GM12878 (cell line): Measurements from ENCODE around the gene ERN2. TPM values are rescaled to one million over a fixed set of nuclear protein-coding genes. Genes with fewer than 3 reads are reported as not detected.

Experiments
- ATAC-seq: fragments of 200-7000 bp; cut with Tn5 transposase; 3 replicates; pipeline ENCODE4 v1.9.1; 2020; ENCODE audit warnings: mild to moderate bottlenecking, moderate library complexity
- BruUV-seq: library from RNA; stranded (reverse); fragments of 400-500 nt; replicated peaks from 2 replicates; lab custom pipeline; 2021; lab: Mats Ljungman, UMichigan
- CTCF ChIA-PET: fragments of 300-600 bp; sonication (Branson Sonifier 250); formaldehyde crosslinking; extraction: SDS; loops from one replicate; lab custom pipeline; 2021; ENCODE audit warnings: inconsistent platforms; lab: Yijun Ruan, JAX
- POLR2A ChIA-PET: fragments of 350-600 bp; formaldehyde crosslinking; extraction: SDS; loops from one replicate; lab custom pipeline; 2021; ENCODE audit warnings: inconsistent platforms; lab: Charles Lee
- RAD21 ChIA-PET: fragments of 300-600 bp; sonication (Branson Sonifier 250); formaldehyde crosslinking; loops from one replicate; lab custom pipeline; 2023; ENCODE audit warnings: antibody characterized with exemption; ENCODE audit not compliant: unreplicated experiment; lab: Charles Lee
- SMC1A ChIA-PET: fragments of 300-600 bp; sonication (Branson Sonifier 250); formaldehyde crosslinking; loops from one replicate; lab custom pipeline; 2023; ENCODE audit not compliant: unreplicated experiment, uncharacterized antibody; lab: Charles Lee
- DNase-seq: peaks from one replicate; pipeline ENCODE4 v3.0.0-alpha.2; 2011; ENCODE audit warnings: low read depth, low spot score
- FAIRE-seq: peaks from 3 replicates; lab custom pipeline; 2011; peaks lifted over from hg19 to GRCh38; lab: Jason Lieb, UNC
- H2AFZ ChIP-seq: 2 replicates; pipeline ENCODE4 v1.6.0; 2011; ENCODE audit warnings: low read depth, low read length, control low read depth; ENCODE audit not compliant: control insufficient read depth
- H3K27ac ChIP-seq: 2 replicates; pipeline ENCODE4 v1.5.1; 2011; ENCODE audit warnings: control low read depth; ENCODE audit not compliant: control insufficient read depth, insufficient read depth
- H3K27me3 ChIP-seq, 2 experiments: replicated peaks in 1 of 2; 2 replicates each; pipeline versions ENCODE4 v1.6.0 to v1.6.1; 2011; ENCODE audit warnings: low read length in 1 of 2; ENCODE audit not compliant: control insufficient read depth in 2 of 2, insufficient read depth in 2 of 2
- H3K36me3 ChIP-seq, 2 experiments: 2 replicates each; pipeline ENCODE4 v1.5.1; 2011; ENCODE audit warnings: low read length in 1 of 2; ENCODE audit not compliant: control insufficient read depth in 2 of 2, insufficient read depth in 2 of 2
- H3K4me1 ChIP-seq: 2 replicates; pipeline ENCODE4 v1.6.1; 2011; ENCODE audit warnings: mild to moderate bottlenecking, low read length, moderate library complexity, mixed read lengths; ENCODE audit not compliant: control insufficient read depth, insufficient read depth
- H3K4me2 ChIP-seq: 2 replicates; pipeline ENCODE4 v1.6.0; 2011; ENCODE audit warnings: control low read depth; ENCODE audit not compliant: control insufficient read depth, insufficient read depth
- H3K4me3 ChIP-seq: fragments of 200-600 bp; sonication (generic); 2 replicates; pipeline ENCODE4 v1.5.1; 2016
- H3K79me2 ChIP-seq: 2 replicates; pipeline ENCODE4 v1.6.0; 2011; ENCODE audit warnings: low read length; ENCODE audit not compliant: control insufficient read depth, insufficient read depth
- H3K9ac ChIP-seq: 2 replicates; pipeline ENCODE4 v1.8.0; 2011; ENCODE audit warnings: low read length, control low read depth, mixed read lengths; ENCODE audit not compliant: control insufficient read depth, insufficient read depth
- H3K9me3 ChIP-seq: replicated peaks from 3 replicates; pipeline ENCODE4 v1.5.1; 2011; ENCODE audit warnings: mild to moderate bottlenecking, low read length; ENCODE audit not compliant: control insufficient read depth, insufficient read depth
- H4K20me1 ChIP-seq: 2 replicates; pipeline ENCODE4 v1.6.0; 2011; ENCODE audit not compliant: control insufficient read depth, insufficient read depth
- CBX5 ChIP-seq: sonication (generic); IDR thresholded peaks from 2 replicates; pipeline ENCODE4 v1.6.1; 2016; ENCODE audit warnings: low read depth, moderate library complexity, mild to moderate bottlenecking, inconsistent platforms
- CHD4 ChIP-seq: fragments of 200-600 bp; sonication (generic); IDR thresholded peaks from 2 replicates; pipeline ENCODE4 v1.6.1; 2016; ENCODE audit warnings: mild to moderate bottlenecking
- GATAD2B ChIP-seq: fragments of 450-650 bp; conservative IDR thresholded peaks from 2 replicates; pipeline ENCODE4 v1.6.1; 2017; ENCODE audit warnings: low read depth, mild to moderate bottlenecking, moderate library complexity
- HDGF ChIP-seq: fragments of 450-650 bp; IDR thresholded peaks from 2 replicates; pipeline ENCODE4 v1.6.1; 2016; ENCODE audit warnings: antibody characterized with exemption
- KAT2A ChIP-seq: conservative IDR thresholded peaks from 2 replicates; pipeline ENCODE4 v1.6.1; 2011; ENCODE audit warnings: low read depth, low read length; ENCODE audit not compliant: control insufficient read depth
- KLF5 ChIP-seq: fragments of 450-650 bp; IDR thresholded peaks from 2 replicates; pipeline ENCODE4 v1.6.1; 2014; ENCODE audit warnings: mild to moderate bottlenecking; ENCODE audit not compliant: partially characterized antibody
- NBN ChIP-seq: fragments of 450-650 bp; IDR thresholded peaks from 2 replicates; pipeline ENCODE4 v1.6.1; 2016
- PML ChIP-seq: IDR thresholded peaks from 2 replicates; pipeline ENCODE4 v1.6.1; 2012; ENCODE audit warnings: low read length, inconsistent platforms
- RAD51 ChIP-seq: fragments of 450-650 bp; IDR thresholded peaks from 2 replicates; pipeline ENCODE4 v1.6.1; 2016; ENCODE audit warnings: moderate library complexity, mild to moderate bottlenecking, inconsistent platforms
- SMC3 ChIP-seq: IDR thresholded peaks from 2 replicates; pipeline ENCODE4 v1.6.1; 2011; ENCODE audit warnings: low read length, improper control_type of control experiment, borderline replicate concordance
- SP1 ChIP-seq: IDR thresholded peaks from one replicate; pipeline ENCODE4 v1.6.1; 2011; ENCODE audit warnings: low read depth, low read length
- SUPT20H ChIP-seq: IDR thresholded peaks from 2 replicates; pipeline ENCODE4 v1.6.1; 2011; ENCODE audit warnings: low read depth, mild to moderate bottlenecking, low read length, moderate library complexity, borderline replicate concordance; ENCODE audit not compliant: control insufficient read depth
- WGBS: methylation state at CpG from one replicate; pipeline ENCODE4 v1.1.6; 2016; ENCODE audit warnings: low lambda C conversion rate; ENCODE audit not compliant: insufficient replicate concordance, insufficient coverage; ENCODE audit errors: missing lambda C conversion rate; 5-methylcytosine and 5-hydroxymethylcytosine counted together
- in situ Hi-C: fragments of 300-500 bp; cut with MboI; formaldehyde crosslinking; loops from 9 replicates; pipeline ENCODE4 v1.14.3; 2018; ENCODE audit warnings: mixed read lengths
- intact Hi-C: fragments of 100-400 bp; cut with micrococcal nuclease; formaldehyde crosslinking; loops from one replicate; pipeline ENCODE4 v1.14.2; 2022; ENCODE audit not compliant: unreplicated experiment
- polyA plus RNA-seq, 11 experiments: library from polyadenylated mRNA; depleted of rRNA in 4 of 11; unstranded in 6 of 11; stranded (reverse) in 5 of 11; fragments of >200 nt; fragmentation: Nextera tagmentation in 4 of 11; fragmentation: Illumina TruSeq in 1 of 11; extraction: Ambion mirVana in 4 of 11; extraction: Trizol in 1 of 11; gene quantifications; 1 replicate in 1 of 11; 2 replicates in 10 of 11; pipeline versions ENCODE4 v1.2.1 to v1.2.3, GENCODE V29; 2011 to 2016; ENCODE audit warnings: inconsistent platforms in 2 of 11, missing spikeins in 2 of 11, low read depth in 1 of 11
- total RNA-seq, 4 experiments: library from RNA; depleted of rRNA in 3 of 4; stranded (reverse); fragments of >200 nt in 3 of 4; fragmentation: Illumina TruSeq in 1 of 4; extraction: Trizol in 1 of 4; gene quantifications; 2 replicates each; pipeline versions ENCODE4 v1.2.1 to v1.2.3, GENCODE V29; 2013 to 2021
- TF ChIP-seq, protein P1 (sequence below): fragments of 450-650 bp; IDR thresholded peaks from 2 replicates; pipeline ENCODE4 v1.6.1; 2017; ENCODE audit warnings: borderline replicate concordance
- TF ChIP-seq, protein P2 (sequence below): fragments of 450-650 bp; IDR thresholded peaks from 2 replicates; pipeline ENCODE4 v1.6.1; 2014; ENCODE audit warnings: mild to moderate bottlenecking
- TF ChIP-seq, protein P3 (sequence below): fragments of 450-650 bp; IDR thresholded peaks from 2 replicates; pipeline ENCODE4 v1.6.1; 2017; ENCODE audit warnings: mild to moderate bottlenecking, moderate library complexity

Gene ERN2
- total and polyA plus RNA-seq, 10 of the 15 experiments (the other 5 are each of a cell fraction or from before 2014, with no cell fraction given) = 0.06 to 0.95 (median 0.36) TPM; not detected in 5

DNA sequence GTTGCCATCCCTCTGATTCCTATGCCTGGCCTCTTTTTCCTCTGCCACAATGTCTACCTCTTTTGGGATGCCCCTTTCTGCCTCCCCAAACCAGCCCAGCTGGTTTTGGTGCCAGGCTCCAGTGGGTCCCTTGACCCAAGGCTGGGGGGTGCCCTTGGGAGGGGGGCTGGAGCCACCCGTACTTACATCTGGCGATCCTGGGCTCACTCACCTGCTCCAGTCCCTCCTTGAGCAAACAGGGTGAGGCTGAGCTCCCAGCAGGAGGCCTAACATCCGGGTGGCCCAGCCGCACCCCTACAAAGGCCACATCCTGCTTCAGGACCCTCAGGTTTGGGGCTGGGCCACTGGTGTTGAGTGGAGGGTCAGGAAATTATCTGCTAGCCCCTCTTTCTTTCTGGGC lies 1.2 kb downstream of the ERN2 start (continued):
- TF ChIP-seq SP1 (no peak), CHD4 (no peak)

DNA sequence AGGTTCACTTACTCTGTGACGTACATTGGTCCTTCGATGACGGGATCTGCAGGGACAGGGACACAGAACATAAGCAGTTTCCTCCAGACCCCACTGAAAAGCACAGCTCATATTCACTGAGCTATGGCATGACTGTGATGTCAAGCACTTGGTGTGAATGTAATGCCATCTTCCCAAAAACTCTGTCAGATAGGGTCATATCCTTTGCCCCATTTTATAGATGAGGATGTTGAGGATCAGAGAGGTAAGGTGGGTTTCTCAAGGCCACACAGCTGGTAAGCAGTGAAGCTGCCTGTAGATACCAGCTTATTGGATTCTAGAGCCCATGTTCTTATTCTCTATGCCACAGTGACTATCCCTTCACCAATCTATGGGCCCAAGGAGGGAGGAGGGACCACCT lies 2.5 kb downstream of the ERN2 start:
- no TSS peak for BruUV-seq
- H4K20me1 ChIP-seq = no peaks in the 10 kb centered on the region
- ChIA-PET RAD21 (no interaction called here), SMC1A (no interaction called here), CTCF (no interaction called here), POLR2A (no interaction called here)
- H3K4me2 ChIP-seq = no peak overlapping the region
- TF ChIP-seq SUPT20H = no peak
- no peak for TF ChIP-seq GATAD2B
- TF ChIP-seq PML = no peak
- no peak for TF ChIP-seq SMC3
- no peak for TF ChIP-seq NBN
- TF ChIP-seq, protein P1, sequence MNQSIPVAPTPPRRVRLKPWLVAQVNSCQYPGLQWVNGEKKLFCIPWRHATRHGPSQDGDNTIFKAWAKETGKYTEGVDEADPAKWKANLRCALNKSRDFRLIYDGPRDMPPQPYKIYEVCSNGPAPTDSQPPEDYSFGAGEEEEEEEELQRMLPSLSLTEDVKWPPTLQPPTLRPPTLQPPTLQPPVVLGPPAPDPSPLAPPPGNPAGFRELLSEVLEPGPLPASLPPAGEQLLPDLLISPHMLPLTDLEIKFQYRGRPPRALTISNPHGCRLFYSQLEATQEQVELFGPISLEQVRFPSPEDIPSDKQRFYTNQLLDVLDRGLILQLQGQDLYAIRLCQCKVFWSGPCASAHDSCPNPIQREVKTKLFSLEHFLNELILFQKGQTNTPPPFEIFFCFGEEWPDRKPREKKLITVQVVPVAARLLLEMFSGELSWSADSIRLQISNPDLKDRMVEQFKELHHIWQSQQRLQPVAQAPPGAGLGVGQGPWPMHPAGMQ = no peak
- TF ChIP-seq RAD51 = no peak
- TF ChIP-seq, protein P2, sequence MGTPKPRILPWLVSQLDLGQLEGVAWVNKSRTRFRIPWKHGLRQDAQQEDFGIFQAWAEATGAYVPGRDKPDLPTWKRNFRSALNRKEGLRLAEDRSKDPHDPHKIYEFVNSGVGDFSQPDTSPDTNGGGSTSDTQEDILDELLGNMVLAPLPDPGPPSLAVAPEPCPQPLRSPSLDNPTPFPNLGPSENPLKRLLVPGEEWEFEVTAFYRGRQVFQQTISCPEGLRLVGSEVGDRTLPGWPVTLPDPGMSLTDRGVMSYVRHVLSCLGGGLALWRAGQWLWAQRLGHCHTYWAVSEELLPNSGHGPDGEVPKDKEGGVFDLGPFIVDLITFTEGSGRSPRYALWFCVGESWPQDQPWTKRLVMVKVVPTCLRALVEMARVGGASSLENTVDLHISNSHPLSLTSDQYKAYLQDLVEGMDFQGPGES = no peak
- TF ChIP-seq, protein P3, sequence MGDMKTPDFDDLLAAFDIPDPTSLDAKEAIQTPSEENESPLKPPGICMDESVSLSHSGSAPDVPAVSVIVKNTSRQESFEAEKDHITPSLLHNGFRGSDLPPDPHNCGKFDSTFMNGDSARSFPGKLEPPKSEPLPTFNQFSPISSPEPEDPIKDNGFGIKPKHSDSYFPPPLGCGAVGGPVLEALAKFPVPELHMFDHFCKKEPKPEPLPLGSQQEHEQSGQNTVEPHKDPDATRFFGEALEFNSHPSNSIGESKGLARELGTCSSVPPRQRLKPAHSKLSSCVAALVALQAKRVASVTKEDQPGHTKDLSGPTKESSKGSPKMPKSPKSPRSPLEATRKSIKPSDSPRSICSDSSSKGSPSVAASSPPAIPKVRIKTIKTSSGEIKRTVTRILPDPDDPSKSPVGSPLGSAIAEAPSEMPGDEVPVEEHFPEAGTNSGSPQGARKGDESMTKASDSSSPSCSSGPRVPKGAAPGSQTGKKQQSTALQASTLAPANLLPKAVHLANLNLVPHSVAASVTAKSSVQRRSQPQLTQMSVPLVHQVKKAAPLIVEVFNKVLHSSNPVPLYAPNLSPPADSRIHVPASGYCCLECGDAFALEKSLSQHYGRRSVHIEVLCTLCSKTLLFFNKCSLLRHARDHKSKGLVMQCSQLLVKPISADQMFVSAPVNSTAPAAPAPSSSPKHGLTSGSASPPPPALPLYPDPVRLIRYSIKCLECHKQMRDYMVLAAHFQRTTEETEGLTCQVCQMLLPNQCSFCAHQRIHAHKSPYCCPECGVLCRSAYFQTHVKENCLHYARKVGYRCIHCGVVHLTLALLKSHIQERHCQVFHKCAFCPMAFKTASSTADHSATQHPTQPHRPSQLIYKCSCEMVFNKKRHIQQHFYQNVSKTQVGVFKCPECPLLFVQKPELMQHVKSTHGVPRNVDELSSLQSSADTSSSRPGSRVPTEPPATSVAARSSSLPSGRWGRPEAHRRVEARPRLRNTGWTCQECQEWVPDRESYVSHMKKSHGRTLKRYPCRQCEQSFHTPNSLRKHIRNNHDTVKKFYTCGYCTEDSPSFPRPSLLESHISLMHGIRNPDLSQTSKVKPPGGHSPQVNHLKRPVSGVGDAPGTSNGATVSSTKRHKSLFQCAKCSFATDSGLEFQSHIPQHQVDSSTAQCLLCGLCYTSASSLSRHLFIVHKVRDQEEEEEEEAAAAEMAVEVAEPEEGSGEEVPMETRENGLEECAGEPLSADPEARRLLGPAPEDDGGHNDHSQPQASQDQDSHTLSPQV = no peak
- no peak for TF ChIP-seq KLF5
- no peak for TF ChIP-seq HDGF
- TF ChIP-seq CBX5 = no peak
- no peak for TF ChIP-seq KAT2A
- no peak overlapping the region for H3K27ac ChIP-seq
- DNase-seq (no peak), ATAC-seq (no peak), FAIRE-seq (no peak)
- H2AFZ ChIP-seq = no peak overlapping the region
- WGBS = 50% methylated on average over 3 of the region's 3 CpGs
- in situ Hi-C loops = no loop called here
- no peaks in the 10 kb centered on the region for H3K4me1 ChIP-seq
- no peaks in the 10 kb centered on the region for H3K36me3 ChIP-seq
- H3K79me2 ChIP-seq = no peaks in the 10 kb centered on the region
- H3K9ac ChIP-seq = no peak overlapping the region
- H3K27me3 ChIP-seq = peaks cover 0 to 2% of the 10 kb centered on the region in 2 experiments; a peak in 1 of 4 replicates
- H3K4me3 ChIP-seq = no peak overlapping the region
- intact Hi-C loops = no loop called here
- H3K9me3 ChIP-seq = peaks cover 10% of the 10 kb centered on the region; the same call in 2 of the 3 replicates
